GM12873 (cell line): ENCODE results near the gene MDM1.

ENCODE experiments used
- TF ChIP-seq, protein P1 (sequence below): IDR thresholded peaks from 2 replicates; pipeline ENCODE4 v1.5.1; 2012; ENCODE audit warnings: low read depth, mild to moderate bottlenecking, moderate library complexity, low read length, control low read depth; ENCODE audit not compliant: insufficient read depth; ENCODE audit errors: missing control alignments

MDM1 gene

DNA sequence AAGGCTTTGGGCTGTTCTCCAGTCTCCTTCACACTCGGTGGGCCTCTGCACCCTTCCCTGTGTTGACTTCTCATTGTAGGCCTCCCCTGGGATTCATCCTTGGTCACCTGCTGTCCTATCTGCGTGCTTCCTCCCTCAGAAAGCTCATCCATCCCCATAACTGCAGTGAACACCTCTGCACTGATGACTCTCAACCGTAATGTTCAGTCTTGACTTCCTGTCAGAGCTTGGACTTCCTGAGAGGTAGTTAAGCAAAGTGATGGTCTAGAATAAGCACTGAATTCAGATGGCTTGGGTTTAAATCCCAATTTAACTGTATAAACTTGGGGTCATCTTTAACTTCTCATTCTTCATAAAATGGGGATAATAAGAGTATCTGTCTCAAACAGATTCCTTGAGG lies 13.6 kb upstream of the MDM1 start:
- TF ChIP-seq, protein P1, sequence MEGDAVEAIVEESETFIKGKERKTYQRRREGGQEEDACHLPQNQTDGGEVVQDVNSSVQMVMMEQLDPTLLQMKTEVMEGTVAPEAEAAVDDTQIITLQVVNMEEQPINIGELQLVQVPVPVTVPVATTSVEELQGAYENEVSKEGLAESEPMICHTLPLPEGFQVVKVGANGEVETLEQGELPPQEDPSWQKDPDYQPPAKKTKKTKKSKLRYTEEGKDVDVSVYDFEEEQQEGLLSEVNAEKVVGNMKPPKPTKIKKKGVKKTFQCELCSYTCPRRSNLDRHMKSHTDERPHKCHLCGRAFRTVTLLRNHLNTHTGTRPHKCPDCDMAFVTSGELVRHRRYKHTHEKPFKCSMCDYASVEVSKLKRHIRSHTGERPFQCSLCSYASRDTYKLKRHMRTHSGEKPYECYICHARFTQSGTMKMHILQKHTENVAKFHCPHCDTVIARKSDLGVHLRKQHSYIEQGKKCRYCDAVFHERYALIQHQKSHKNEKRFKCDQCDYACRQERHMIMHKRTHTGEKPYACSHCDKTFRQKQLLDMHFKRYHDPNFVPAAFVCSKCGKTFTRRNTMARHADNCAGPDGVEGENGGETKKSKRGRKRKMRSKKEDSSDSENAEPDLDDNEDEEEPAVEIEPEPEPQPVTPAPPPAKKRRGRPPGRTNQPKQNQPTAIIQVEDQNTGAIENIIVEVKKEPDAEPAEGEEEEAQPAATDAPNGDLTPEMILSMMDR: no peak

DNA sequence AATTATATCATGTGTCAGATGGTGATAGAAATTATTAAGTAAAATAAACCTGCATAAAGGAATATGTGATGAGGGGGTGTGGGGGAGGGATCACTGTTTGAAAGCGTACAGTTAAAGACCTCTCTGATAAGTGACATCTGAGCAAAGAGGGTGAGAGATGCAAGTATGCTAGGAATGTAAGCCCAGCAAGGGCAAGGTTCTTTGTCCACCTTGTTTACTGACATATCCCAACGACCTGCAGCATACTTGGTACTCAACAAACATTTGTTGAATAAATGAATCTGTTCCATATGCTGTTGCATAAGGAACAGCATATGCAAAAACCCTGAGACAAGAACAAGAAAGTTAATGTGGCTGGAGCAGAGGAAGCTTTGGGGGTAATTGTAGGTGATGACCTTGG lies 12.0 kb upstream of the MDM1 start:
- TF ChIP-seq, protein P1: no peak

DNA sequence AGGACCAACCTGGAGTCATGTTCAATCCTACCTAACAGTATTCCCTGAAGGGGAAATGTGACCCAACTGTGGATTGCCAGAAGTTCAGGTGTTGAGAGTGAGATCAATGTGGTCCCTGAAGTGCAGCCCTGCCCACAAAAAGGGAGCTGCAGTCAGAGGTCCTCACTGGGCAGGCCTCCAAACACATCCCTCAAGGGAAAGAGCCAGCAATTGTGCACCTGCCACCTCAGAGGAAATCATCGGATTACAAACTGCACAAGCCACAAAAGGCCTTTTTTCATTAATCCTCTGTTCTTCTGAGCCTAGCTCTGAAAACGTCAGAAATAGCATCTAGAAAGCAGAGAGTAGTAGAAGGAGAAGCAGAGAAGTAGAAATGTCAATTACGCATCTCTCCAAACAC lies 10.8 kb upstream of the MDM1 start:
- TF ChIP-seq, protein P1: no peak

DNA sequence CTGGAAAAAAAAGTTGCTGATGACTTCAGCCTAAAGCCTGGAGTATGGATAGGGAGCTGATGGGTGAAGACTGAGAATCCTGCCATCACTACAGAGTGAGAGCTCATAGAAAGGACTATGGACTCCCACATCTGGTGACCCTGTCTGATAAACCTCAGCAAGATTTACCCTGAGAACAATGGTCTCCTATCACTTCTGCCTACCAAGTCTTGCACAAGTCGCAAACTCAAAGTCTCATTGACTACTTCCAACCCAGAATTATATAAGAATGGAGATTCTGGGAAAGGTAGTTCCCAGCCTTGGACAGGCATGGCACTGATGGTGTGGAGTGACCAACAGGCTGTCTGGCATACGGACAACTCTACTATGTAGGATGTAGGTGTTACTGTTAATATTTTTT lies 9.7 kb upstream of the MDM1 start:
- TF ChIP-seq, protein P1: no peak

DNA sequence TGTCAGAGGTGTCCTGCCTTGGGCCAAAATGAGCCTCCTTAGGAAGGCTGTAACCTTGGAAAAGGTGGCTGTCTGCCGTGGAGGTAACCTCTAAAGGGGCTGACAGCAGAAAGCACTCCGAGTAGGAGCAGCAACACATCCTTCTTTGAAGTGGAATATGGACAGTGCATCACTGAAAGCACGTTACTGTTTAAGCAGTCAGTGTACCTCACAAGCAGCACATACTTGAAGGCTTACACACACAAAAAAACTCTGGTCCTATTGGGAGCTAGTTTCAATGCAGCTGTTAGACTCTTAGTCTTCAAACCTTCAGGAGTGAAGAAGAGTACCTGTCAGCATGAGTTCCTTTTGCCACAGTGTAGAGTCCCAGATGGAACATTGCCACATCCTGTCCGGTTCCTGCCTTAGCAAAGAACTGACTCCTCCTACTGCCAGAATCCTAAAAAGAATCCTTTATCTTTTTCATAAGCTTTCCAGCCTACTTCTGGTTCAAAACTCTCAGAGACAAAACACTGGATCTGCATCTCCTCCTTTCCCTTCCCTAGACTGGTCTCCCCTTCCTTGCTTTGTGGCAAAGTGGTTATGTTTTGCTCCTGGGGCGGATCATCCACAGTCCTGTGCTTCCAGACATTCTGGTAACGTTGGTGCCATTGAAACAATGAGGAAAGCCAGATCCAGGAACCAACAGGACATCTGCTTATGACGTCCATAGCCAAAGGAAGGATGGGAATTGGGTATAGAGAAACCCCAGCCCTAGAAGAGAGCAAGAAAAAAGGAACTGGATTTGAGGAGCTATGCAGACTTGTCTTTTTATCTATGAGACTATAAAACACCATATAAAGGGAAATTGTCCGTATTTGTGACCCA lies 8.5 kb upstream of the MDM1 start:
- TF ChIP-seq, protein P1: no peak

DNA sequence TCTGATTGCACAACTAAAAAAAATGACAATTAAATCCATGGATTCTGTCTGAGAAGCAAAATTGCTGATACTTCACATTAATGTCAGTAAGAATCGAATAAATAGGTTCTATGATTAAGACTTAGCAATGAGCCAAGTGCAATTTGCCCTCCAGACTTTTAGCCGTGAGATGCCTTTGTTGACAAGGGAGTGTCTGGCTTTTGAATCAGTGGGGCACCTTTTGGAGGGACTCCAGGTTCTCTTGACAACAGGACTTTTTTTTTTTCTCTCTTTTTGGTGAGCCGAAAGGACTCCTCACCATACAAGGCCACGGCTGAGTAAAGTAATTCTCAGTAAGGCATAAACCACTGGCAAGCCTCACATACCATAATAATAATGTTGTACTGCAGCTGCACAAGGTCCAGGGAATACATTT lies 4.7 kb upstream of the MDM1 start:
- TF ChIP-seq, protein P1: no peak

DNA sequence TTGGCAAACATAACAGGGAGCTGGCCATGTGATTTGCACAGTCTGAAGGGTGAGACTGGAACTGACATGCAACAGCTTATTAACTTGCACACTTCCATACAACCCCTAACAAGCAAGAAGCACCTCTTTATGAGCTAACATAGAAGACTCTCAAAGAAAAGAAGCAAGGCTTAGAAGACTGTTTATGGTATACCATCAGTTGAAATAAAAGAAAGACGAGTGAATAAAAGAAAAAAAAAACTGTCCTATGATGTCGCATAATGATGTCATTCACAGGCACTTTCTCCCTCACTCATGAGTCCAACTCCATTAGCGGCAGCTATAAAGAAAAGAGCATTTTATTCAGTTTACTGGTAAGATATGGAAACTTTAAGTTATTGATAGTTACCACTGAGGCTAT lies 3.3 kb upstream of the MDM1 start:
- TF ChIP-seq, protein P1: no peak
